Activated naive CD4-positive, alpha-beta T cell treated with anti-CD3 and anti-CD28 coated beads, Interleukin-2, amount 50 U/mL, for 72 hours (primary cell): ENCODE results near the gene MTREX. TPM values are rescaled to one million over a fixed set of nuclear protein-coding genes. Genes with fewer than 3 reads are reported as not detected.
A peak's percentile ranks its signal among the peaks of the same experiment; 100 is the strongest.

ENCODE experiments used
- ATAC-seq, 2 donors: fragments of 150-1000 bp; cut with Tn5 transposase; 2 replicates each; pipeline ENCODE4 v1.10.0; 2021; ENCODE audit warnings: mild to moderate bottlenecking in 2 of 2, moderate library complexity in 2 of 2
- DNase-seq, 2 donors: peaks; one replicate each; pipeline ENCODE4 v3.0.0; 2021 to 2022; ENCODE audit warnings: low spot score in 2 of 2
- H3K27ac Mint-ChIP-seq, 2 donors: one replicate each; pipeline ENCODE4 v1.8.0; 2022; ENCODE audit warnings: mild to moderate bottlenecking in 2 of 2, mixed read lengths in 2 of 2
- H3K36me3 Mint-ChIP-seq, 2 donors: one replicate each; pipeline ENCODE4 v1.8.0; 2022; ENCODE audit warnings: mixed read lengths in 2 of 2
- H3K9me3 Mint-ChIP-seq, 2 donors: one replicate each; pipeline ENCODE4 v1.8.0; 2022; ENCODE audit warnings: mixed read lengths in 2 of 2
- total RNA-seq, 2 donors: library from RNA; stranded (reverse); gene quantifications; one replicate each; pipeline ENCODE4 v1.2.3, GENCODE V29; 2022

MTREX gene
- total RNA-seq, 2 donors from 2014 or later: 73.4 to 99.2 TPM

- no peak overlapping the region for H3K27ac Mint-ChIP-seq
Measured at GRCh38 chr5:55463613-55464012, 155.8 kb downstream of the MTREX start.

GRCh38 chr5:55467862-55468551 lies 160.2 kb downstream of the MTREX start:
- no peak for ATAC-seq
- Mint-ChIP-seq H3K27ac (no peak overlapping the region), H3K9me3 (no peaks in the 10 kb centered on the region), H3K36me3 (no peaks in the 10 kb centered on the region)
- no peak for DNase-seq

More at GRCh38 chr5:55463613-55464012, 155.8 kb downstream of the MTREX start:
- Mint-ChIP-seq H3K9me3 (no peaks in the 10 kb centered on the region), H3K36me3 (no peaks in the 10 kb centered on the region)
- DNase-seq (no peak), ATAC-seq (no peak)

- ATAC-seq: no peak
- DNase-seq: no peak
- no peaks in the 10 kb centered on the region for H3K9me3 Mint-ChIP-seq
- H3K27ac Mint-ChIP-seq: no peak overlapping the region
- no peaks in the 10 kb centered on the region for H3K36me3 Mint-ChIP-seq
Measured at GRCh38 chr5:55469839-55470238, 162.1 kb downstream of the MTREX start.

GRCh38 chr5:55470282-55470681 lies 162.5 kb downstream of the MTREX start:
- no peak overlapping the region for H3K27ac Mint-ChIP-seq
- H3K36me3 Mint-ChIP-seq: no peaks in the 10 kb centered on the region
- ATAC-seq: no peak
- no peaks in the 10 kb centered on the region for H3K9me3 Mint-ChIP-seq
- DNase-seq: no peak

GRCh38 chr5:55471468-55471867 lies 163.7 kb downstream of the MTREX start:
- DNase-seq: no peak
- no peaks in the 10 kb centered on the region for H3K36me3 Mint-ChIP-seq
- ATAC-seq: no peak
- peak overlapping the region in 1 of 2 donors; percentile 11 for H3K27ac Mint-ChIP-seq
- H3K9me3 Mint-ChIP-seq: no peaks in the 10 kb centered on the region

- H3K9me3 Mint-ChIP-seq: no peaks in the 10 kb centered on the region
- DNase-seq (no peak), ATAC-seq (no peak)
- H3K27ac Mint-ChIP-seq: no peak overlapping the region
- H3K36me3 Mint-ChIP-seq: no peaks in the 10 kb centered on the region
Measured at GRCh38 chr5:55472642-55473041, 164.9 kb downstream of the MTREX start.

Other genes starting within 250 kb of the MTREX start
- 1 to 10 TPM; 1.7 to 3.3 TPM for gene GZMA, start 205.3 kb upstream of the MTREX start, total RNA-seq
- gene GPX8, start 147.8 kb upstream of the MTREX start, total RNA-seq: not detected
- not detected for gene CDC20B, start 134.8 kb upstream of the MTREX start, total RNA-seq
- under 1 TPM in 1 of 2 donors, not detected in 1; 0.18 TPM for gene MCIDAS, start 80.7 kb upstream of the MTREX start, total RNA-seq
- gene CCNO, start 74.4 kb upstream of the MTREX start, total RNA-seq: not detected
- gene DHX29, start 295 bp upstream of the MTREX start, total RNA-seq: 10 to 100 TPM; 10.2 to 10.8 TPM
- gene PLPP1, start 227.0 kb downstream of the MTREX start, total RNA-seq: 10 to 100 TPM; 10.8 to 12.5 TPM